UCSD-AML1 (cell line): Measurements from ENCODE around the gene NUDT3.
"Not testable (repeated sequence)": the region's sequence is repeated elsewhere in the genome, so short reads cannot be mapped to it uniquely, and the experiment has no call there.

Experiments used
- DNase-seq: peaks from one replicate; lab custom pipeline; 2025; ENCODE audit not compliant: unreplicated experiment; lab: John Stamatoyannopoulos, UW

The NUDT3 gene

DNA sequence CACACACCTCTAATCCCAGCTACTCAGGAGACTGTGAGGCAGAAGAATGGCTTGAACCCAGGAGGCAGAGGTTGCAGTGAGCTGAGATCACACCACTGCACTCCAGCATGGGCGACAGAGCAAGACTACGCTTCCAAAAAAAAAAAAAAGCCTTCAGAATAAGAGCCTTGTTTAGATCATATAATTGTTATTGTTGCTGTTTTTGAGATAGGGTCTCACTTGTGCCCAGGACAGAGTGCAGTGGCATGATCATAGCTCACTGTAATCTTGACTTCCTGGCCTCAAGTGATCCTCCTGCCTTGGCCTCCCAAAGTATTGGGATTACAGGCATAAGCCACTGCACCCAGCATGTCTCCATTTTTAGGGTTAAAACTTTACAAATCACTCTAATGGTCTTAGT, 68.2 kb downstream of the NUDT3 start:
- not testable (repeated sequence) for DNase-seq

DNA sequence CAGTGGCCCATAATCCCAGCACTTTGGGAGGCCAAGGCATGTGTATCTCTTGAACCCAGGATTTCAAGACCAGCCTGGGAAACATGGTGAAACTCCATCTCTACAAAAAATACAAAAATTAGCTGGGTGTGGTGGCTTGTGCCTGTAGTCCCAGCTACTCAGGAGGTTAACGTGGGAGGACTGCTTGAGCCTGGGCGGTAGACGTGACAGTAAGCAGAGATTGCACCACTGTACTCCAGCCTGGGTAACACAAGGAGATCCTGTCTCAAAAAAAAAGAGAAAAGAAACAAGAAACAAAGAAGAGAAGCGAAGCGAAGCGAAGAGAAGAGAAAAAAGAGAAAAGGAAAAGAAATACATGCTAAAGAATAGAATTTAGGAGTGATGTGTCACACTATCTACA, 69.2 kb downstream of the NUDT3 start:
- no peak for DNase-seq

DNA sequence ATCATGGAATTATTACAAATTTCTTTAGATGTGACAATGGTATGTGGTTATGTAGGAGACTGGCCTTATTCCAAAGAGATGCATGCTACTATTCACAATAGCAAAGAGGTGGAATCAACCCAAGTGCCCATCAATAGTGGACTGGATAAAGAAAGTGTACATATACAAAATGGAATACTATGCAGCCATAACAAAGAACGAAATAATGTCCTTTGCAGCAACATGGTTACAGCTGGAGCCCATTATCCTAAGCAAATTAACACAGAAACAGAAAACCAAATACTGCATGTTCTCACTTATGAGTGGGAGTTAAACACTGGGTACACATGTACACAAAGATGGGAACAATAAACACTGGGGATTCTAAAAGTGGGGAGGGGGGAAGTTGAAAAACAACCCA, 69.7 kb downstream of the NUDT3 start:
- no peak for DNase-seq

DNA sequence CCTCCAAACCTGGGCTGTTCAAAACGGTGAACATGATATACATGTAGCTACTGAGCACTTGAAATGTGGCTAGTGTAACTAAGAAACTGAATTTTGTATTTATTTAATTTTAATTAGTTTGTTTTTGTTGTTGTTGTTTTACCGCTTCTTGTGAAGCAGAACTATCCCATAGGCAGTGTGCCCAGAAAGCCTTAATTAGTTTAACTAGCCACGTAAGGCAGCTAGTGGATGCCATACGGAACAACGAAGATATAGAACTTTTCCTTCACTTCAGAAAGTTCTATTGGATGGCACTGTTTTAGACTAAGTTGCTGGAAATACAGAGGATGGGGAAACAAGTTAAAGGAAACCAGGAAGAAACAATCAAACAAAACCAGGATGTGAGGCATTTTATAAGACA, 70.6 kb downstream of the NUDT3 start:
- DNase-seq, result no peak

DNA sequence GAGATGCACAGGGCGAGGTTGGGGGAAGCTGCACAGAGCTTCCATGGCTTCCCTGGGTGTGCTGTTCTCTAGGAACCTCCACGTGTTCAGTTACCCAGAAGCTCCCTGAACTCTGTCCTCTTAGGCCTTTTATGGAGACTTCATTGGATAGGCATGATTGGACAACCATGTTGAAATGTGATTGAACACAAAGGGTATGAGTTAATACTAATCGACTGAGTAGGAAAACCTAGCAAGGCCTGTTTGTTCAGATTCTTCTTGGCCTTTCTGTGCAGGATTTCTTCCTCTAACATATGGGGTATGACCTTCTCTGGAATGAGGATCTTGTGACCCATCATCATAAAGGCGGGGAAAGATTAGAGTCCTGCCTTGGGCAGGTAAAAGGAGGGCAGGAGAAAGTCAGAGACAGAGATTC, 73.0 kb downstream of the NUDT3 start:
- no peak for DNase-seq

DNA sequence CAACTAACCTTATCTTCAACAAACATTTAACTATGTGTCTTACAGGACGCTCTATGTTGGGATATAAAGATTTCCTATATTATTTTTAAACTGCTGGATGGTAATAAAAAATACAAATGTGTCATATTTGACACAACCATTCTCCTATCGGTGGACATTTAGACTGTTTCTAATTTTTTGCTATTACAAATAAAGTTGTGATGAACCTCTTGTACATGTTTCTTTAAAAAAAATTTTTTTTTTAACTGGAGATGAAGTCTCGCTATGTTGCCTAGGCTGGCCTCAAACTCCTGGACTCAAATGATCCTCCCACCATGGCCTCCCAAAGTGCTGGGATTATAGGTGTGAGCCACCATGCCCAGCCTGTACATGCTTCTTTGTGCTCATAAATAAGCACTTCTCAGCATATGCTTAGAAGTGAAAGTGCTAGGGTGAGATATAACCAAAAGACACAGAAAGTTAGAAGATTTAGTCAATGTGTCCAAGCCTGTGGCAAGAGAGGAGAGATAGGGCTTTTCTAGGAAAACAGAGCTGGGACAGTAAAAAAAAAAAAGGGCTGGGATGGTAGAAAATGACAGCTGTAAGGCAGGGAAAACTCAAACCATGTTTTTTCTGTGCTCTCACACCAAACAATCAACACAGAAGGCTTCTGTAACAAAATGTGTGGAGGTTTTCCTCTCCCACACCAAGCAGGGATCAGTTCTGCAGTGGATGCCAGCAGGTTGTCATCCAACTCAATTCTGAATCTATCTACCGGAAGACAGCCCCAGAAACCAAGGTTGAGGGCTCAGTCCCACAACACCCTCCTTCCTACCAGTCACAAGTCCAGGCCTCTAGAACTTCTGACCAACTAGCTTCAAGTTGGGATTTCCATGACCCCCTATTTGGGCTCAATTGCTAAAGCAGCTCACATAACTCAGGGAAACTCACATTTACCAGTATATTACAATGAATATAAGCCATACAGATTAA, 73.7 kb downstream of the NUDT3 start:
- no peak for DNase-seq

DNA sequence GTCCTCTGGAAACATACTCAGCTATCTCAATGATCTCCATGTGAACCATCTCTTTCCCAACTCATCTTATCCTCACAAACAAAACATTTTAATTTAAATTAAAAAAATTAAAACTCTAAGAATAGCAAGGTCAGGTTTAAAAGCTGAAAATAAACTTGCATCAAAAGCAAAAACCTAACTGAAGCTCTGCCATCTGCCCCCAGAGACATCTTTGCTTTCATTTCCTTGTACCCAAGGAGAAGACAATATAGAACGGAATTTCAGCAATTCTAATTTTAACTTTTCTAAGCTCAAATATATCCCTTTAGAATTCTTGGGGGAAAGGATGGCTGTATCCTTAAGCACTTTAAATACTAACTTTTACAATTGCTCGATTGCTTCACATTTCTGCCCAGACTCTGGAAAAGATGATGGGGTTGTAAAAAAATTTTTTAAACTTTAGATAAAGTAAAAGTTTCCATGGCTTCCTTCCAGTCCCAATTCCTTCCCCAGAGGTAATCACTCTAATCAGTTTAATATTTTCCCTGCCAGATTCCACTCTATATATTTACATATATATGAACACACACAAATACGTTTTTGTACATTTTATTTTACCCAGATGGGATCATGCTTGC, 74.5 kb downstream of the NUDT3 start:
- DNase-seq, result no peak

DNA sequence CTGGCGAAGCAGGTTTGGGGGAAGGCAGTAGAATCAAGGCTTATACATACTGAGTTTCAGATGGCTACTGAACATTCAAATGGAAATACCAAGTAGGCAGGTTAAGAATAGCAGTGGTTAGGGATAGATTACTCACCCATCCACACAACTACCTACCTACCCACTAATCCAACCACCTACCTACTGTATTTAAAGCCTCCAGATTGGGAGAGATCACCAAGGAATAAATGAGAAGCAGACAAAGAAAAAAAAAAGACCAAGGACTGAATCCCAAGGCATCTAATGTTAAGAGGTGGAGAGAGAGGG, 75.3 kb downstream of the NUDT3 start:
- no peak for DNase-seq

DNA sequence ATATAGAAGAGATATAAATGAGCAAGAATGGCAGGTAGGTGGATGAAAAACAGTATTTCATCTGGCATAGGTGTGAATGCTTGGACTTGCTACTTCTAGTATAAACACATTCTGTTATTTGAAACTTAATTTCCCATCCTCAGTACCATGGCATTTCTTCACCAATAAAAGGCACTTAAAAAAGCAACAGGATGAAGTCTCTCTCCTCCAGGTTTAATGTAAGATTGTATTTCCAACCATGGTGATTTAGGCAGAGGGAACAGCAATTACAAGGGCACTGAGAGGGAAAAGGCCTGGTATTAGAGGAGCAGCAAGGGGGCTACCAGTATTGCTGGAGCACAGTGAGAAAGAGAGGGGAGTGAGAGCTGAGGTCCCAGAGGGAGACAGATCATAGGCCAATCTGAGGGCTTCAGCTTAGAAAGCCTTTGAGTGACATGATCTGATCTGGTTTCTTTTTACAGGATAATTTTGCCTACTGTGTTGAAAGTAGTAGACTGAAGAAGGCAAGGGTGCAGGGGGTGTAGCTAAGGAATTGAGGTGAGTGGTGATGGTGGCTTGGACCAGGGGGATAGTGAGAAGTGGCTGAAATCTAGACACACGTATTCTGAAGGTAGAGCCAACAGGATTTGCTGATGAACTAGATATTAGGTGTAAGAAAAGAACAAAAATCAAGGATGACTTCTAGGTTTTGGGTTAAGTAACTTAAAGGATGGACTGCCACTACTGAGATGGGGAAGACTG, 75.9 kb downstream of the NUDT3 start:
- no peak for DNase-seq

DNA sequence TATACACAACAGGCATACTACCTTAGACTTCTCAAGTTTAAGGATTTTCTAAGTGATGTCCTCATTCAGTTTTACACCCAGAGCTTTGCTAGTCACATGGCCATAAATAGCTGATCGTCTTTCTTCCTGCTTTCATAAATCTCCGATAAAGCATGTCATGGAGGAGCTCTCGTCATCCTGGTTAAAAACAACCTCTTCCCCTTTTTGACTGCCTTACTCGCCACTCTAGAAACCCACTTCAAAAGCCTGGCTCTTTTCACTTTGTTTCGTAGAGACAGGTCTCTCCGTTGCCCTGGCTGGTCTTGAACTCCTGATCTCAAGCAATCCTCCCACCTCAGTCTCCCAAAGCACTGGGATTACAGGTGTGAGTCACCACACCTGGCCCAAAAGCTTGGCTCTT, 76.7 kb downstream of the NUDT3 start:
- DNase-seq, result no peak

DNA sequence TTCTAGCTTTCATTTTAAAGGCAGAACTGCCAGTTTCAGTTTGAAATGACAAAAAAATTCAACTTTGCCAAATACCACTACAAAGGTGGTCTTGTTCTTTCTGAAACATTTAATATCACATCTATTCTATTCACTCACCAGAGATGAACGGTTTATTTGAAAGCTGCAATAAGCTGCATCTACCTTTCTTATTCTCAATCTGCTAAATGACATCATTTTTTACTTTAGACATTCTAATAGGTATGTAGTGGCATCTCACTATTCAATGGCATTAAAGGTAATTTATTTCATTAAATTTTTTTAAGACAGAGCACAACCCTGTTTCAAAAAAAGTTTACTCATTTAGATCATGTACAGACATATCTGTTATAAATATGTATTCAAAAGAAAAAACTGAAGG, 77.2 kb downstream of the NUDT3 start:
- DNase-seq, result no peak

DNA sequence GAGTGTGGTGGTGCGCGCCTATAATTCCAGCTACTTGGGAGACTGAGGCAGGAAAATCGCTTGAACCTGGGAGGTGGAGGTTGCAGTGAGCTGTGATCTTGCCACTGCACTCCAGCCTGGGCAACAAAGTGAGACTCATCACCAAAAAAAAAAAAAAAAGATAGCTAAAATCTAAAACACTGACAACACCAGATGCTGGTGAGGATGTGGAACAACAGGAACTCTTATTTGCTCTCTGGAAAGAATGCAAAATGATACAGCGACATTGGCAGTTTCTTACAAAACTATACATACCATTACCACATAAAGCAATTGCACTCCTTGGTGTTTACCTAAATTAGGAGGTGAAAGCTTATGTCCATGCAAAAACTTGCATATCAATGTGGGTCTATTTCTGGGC, 80.2 kb downstream of the NUDT3 start:
- no peak for DNase-seq

DNA sequence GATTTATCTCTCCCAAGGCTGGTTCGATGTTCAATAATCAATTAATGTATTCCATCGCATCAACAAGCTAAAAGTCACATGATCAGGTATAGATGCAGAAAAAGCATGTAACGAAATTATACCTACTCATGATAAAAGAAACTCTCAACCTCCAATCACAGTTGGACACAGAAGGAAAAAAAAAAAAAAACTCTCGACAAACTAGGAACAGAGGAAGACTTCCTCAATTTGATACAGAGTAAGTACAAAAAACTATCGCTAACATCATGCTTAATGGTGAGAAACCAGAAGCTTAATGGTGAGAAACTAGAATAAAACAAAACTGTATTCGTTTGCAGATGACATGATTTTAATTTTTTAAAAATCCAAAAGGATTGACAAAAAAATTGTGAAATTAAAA, 81.7 kb downstream of the NUDT3 start:
- DNase-seq, result no peak

DNA sequence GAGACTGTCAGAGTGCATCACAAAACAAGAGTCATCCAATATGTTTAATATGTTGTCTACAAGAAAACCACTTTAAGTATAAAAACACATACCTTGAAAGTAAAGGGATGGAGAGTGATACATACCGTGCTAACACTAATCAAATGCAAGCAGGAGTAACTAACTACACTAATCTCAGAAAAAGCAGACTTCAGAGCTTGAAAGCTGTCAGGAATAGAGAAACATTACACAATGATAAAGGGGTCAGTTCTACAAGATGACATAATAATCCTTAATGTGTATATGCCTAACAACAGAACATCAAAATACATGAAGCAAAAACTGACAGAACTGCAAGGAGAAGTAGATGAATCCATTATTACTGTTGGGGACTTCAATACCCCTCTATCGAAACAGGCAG, 84.0 kb downstream of the NUDT3 start:
- DNase-seq, result no peak

DNA sequence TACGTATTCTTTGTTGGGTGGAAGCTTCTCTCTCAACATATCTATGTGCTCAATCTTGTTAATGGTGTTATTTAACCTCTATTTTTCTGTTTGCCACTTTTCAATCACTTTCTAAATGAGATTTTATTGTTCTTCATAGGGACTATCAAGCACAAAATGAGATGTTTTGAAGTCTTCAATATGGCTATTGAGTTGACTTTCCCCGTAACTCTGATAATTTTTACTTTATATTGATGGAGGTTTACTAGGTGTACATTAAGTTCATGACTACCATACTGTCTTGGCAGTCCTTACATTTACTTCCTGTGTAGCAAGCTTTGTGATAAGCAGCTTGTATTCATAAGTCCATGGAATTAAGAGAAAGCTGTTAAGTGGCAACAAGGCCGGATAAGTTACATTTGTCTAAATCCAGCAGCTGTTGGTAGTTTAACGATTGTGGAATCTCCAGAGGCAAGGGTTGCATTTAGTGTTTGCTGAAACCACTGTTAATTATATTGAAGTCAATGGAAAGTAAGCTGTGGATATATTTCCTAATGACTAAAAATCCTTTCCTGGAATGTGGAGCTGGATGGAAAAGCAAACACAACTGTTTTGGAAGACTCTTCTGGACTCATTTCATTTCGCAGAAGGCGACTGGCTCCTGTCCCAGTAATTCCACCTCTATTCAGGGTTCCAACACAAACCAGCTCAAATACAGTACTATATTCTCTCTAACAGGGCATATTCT, 86.3 kb downstream of the NUDT3 start:
- DNase-seq, result no peak

DNA sequence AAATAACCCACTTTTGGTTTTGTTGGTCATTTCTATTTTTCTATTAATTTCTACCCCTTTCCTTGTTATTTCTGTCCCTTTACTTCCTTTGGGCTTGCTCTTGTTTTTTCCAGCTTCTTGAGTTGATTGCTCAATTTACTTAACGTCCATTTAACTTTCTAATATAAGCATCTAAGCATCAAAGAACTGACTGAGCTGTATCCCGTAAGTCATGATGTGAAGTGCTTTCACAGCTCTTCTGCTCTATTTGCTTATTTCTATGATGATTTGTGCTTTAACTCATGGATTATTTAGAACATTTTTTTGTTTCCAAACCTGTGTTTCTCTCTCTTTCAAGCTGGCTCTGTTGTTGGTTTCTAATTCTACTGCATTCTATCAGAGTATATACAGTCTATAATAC, 87.0 kb downstream of the NUDT3 start:
- DNase-seq, result no peak

DNA sequence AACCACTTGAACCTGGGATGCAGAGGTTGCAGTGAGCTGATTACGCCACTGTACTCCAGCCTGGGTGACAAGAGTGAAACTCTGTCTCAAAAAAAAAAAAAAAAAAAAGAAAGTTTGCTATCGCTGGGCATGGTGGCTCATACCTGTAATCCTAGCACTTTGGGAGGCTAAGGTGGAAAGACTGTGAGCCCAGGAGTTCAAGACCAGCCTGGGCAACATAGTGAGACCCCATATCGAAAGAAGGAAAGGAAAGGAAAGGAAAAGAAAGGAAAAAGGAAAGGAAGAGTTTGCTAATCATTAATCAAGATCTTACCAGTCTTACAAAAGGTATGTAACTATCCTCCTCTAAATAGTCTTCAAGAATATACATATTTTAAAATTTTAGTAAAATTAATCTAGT, 88.3 kb downstream of the NUDT3 start:
- DNase-seq, result no peak

DNA sequence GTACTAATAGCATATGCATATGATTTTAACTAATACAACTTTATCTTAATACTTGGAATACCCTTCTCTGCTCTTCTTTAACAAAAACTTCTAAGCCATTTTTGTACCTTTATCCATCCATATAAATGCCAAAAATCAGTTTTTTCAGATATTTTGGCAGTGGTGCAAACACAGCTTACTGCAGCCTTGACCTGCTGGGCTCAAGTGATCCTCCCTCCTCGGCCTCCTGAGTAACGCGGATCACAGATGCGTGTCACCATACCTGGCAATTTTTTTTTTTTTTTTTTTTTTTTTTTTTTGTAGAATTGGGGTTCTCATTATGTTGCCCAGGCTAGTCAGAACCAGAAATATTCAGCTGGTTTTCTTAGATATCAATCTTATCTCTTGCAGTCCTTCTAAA, 89.5 kb downstream of the NUDT3 start:
- DNase-seq, result no peak

DNA sequence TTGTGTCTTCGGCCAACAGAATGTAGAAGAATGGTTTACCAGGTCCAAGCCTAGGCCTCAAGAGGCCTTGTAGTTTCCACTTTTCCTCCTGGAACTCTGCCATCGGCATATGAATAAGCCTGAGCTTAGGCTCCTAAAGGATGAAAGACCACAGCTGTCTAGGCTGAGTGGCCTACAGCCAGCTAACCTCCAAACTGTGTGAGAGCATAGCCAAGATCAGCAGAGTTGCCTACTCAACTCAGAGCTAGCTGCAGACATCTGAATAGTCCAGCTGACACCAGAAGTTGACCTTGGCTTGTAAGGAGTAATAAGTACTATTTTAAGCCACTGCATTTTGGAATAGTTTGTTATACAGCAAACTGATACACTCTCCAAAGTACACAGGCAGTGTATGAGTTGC, 91.1 kb downstream of the NUDT3 start:
- DNase-seq, result no peak

DNA sequence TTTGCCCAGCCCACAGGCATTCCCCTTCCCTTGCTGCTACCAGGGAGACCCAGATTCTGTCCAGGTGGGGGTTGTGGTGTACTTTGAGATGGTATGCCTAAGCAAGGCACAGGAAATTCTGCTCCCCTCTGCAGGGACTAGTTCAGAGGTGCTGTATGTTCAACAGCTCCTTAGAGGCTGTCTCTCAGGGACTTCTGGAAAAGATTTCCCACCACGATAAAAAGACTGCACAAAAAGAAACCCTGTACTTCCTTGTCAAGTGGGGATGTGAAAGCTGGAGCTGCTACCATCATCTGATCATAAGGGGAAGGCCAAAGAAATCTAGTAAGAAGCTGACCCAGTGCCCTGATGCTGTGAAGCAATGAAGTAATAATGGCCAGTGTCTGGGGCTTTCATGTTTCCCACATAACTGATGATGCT, 92.1 kb downstream of the NUDT3 start:
- DNase-seq, result no peak

DNA sequence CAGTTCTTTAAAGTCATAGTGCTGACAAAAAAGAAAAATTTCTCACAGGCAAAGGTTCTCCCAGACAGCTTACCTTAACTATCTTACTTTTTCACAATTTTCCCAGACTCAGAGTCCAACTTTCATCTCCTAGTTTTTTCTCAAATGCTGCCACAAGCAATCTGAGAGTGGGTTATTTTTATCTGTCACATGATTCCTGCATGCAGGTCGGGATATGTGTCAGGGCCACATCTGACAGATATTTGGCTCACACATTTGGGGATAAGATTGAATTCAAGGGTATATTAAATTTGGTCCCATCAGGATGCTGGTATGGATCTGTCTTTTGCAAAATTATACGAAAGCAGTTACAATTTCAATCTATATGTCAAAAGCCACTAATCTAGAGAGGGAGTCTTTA, 93.5 kb downstream of the NUDT3 start:
- DNase-seq, result no peak
